Activated T-cell treated with anti-CD3 and anti-CD28 coated beads for 1 hour (primary cell): ENCODE results near the gene UROD.
"Not testable (repeated sequence)": the region's sequence is repeated elsewhere in the genome, so short reads cannot be mapped to it uniquely, and the experiment has no call there.

Experiments used
- DNase-seq: peaks from one replicate; pipeline ENCODE4 v3.0.0-alpha.2; 2020; ENCODE audit warnings: low read depth

The UROD gene

GRCh38 chr1:45040297-45040696 is 28.2 kb downstream of the UROD start:
- DNase-seq: no peak

- DNase-seq: no peak
Observed at GRCh38 chr1:45043094-45043493, 31.0 kb downstream of the UROD start.

GRCh38 chr1:45044916-45045315 is 32.9 kb downstream of the UROD start:
- DNase-seq: no peak

- no peak for DNase-seq
Observed at GRCh38 chr1:45047032-45047431, 35.0 kb downstream of the UROD start.

GRCh38 chr1:45051005-45051772 is 39.1 kb downstream of the UROD start:
- DNase-seq: no peak

- no peak for DNase-seq
Observed at GRCh38 chr1:45057542-45057941, 45.5 kb downstream of the UROD start.

- DNase-seq: no peak
Observed at GRCh38 chr1:45059829-45060228, 47.8 kb downstream of the UROD start.

GRCh38 chr1:45062463-45062862 is 50.4 kb downstream of the UROD start:
- not testable (repeated sequence) for DNase-seq

GRCh38 chr1:45065083-45065482 is 53.0 kb downstream of the UROD start:
- DNase-seq: no peak
